ENCODE data around the gene C1QTNF4.
A peak's percentile ranks its signal among the peaks of the same experiment; 100 is the strongest.
"Not testable (repeated sequence)": the region's sequence is repeated elsewhere in the genome, so short reads cannot be mapped to it uniquely, and the experiment has no call there.

The C1QTNF4 gene

GRCh38 chr11:47593934-47594855 is at the start of gene C1QTNF4:
TSS of gene C1QTNF4 (minus strand) at chr11:47594411. CDS start at chr11:47590810, 3,601 bp downstream.
- DNase-seq = no peak

DNA sequence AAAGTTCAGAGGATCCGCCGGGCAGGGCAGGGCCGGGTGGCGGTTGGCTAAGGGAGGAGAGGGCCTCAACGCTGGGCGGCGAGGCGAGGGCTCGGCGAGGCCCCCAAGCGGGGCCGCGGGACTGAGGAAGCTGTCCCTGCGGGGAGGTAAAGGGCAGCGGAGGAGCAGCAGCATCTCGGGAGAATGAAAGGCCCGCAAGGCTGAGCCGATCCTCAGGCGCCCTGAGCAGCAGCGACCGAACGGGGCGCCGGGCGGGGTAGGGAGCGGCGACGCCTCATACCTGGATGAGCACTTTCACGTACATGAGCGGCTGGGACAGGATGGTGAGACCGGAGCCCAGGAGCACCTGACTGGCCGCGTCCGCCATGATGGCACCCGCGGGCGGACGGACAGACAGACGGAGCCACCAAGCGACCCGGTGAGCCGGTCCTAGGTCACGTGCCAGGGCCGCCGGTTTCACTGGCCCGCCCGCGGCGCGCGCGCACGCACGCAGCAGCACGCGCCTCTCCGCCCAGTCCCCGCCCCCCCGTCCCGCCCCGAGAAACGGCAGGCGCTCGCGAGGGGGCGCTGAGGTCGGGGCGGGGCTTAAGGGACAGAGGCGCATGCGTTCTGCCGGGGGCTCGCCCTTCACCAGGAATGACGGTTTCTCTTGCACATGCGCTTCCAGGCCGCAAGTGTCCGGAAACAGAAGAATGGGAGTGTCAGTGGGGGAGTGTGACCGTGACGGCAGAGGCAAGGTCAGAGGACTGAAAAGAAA is 48.1 kb upstream of the C1QTNF4 start, which contains the start of gene MTCH2:
MTCH2 (minus strand) TSS at position 461 of the 757 bp plus-strand sequence; CDS start at position 367, 94 bp downstream.
- DNase-seq = peak; percentile 95

GRCh38 chr11:47641600-47642098 is 47.4 kb upstream of the C1QTNF4 start:
- DNase-seq = no peak

DNA sequence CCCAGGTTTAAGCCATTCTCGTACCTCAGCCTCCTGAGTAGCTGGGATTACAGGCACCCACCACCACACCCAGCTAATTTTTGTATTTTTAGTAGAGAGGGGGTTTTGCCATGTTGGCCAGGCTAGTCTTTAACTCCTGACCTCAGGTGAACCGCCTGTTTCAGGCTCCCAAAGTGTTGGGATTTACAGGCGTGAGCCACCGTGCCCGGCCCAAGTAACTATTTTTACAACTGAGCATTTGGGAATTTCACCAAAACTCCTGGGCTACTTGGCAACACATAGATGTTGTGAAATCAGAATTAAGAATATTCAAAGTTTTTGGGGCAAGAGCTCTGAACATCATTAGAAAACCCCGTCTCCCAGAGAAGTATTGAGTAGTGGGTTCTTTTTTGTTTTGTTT is 46.3 kb upstream of the C1QTNF4 start:
- DNase-seq = not testable (repeated sequence)

GRCh38 chr11:47636331-47636730 is 42.1 kb upstream of the C1QTNF4 start:
- not testable (repeated sequence) for DNase-seq

- no peak for DNase-seq
Observed at GRCh38 chr11:47631473-47631872, 37.3 kb upstream of the C1QTNF4 start.

- DNase-seq = no peak
Observed at GRCh38 chr11:47628026-47628425, 33.8 kb upstream of the C1QTNF4 start.

- no peak for DNase-seq
Observed at GRCh38 chr11:47626234-47626633, 32.0 kb upstream of the C1QTNF4 start.

DNA sequence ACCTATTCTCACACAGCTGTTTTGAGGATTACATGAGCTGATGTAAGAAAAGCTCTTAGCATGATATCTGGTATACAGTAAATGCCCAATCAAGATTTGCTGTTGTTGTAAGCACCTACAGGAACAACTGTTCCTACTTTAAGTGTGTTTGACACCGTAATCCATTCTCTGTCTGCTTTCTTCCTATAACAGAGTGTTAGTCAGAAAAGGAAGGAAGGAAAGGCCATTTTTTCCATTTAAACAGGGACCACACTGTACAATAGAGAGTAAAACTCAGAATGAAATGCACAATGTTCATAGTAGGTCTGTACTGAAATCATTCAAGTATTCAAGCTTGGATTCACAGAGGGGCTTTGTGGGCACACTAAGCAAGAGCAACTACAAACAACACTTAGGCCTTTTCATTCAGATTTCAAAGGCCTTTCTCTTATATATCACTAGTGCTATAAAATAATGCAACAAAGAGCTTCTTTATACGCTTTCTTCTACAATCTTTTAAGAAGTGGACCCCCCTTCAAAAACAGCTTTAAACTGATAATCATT is 26.7 kb upstream of the C1QTNF4 start:
- DNase-seq = no peak

- no peak for DNase-seq
Observed at GRCh38 chr11:47617417-47617809, 23.2 kb upstream of the C1QTNF4 start.

- DNase-seq = no peak
Observed at GRCh38 chr11:47616726-47617416, 22.7 kb upstream of the C1QTNF4 start.

DNA sequence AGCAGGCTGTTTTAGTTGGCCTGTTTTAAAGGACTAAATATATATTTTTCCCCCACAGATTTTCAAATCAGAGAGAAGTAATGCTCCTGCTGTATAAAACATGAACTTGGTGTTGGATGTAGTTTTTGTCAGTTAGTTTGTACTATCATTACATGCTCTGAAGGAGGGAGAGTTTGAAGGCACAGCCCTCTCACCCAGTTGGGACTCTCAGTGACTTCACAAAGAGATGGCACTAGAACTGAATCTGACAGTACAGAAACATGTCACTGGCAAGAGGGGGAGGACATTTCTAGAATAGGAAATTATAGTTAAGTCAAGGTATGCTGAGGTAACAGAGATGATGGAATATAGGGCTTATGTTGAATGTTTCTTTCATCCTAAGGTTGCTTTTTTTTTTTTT is 21.0 kb upstream of the C1QTNF4 start:
- no peak for DNase-seq

- DNase-seq = no peak
Observed at GRCh38 chr11:47611348-47611794, 17.2 kb upstream of the C1QTNF4 start.

- DNase-seq = no peak
Observed at GRCh38 chr11:47609675-47610074, 15.5 kb upstream of the C1QTNF4 start.

DNA sequence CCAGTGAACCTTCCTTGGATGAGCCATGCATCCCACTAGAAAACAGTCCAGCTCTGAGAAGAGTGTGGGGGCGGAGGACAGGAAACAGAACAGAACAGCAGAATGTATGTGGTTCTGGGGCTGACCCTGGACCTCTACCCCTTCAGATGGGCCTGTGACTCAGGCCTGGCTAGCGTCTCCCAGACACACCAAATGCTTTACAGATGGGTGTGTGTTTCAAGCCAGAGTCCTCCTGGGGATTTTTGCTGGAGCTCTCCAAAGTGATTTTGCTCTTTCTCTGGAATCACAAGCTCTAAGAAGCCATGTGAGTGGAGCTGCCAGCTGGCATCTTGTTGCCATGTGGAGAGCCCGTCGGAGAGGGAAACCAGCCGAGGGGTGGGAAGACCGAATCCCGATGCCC is 13.2 kb upstream of the C1QTNF4 start:
- DNase-seq = no peak

- DNase-seq = no peak
Observed at GRCh38 chr11:47606731-47607130, 12.5 kb upstream of the C1QTNF4 start.

DNA sequence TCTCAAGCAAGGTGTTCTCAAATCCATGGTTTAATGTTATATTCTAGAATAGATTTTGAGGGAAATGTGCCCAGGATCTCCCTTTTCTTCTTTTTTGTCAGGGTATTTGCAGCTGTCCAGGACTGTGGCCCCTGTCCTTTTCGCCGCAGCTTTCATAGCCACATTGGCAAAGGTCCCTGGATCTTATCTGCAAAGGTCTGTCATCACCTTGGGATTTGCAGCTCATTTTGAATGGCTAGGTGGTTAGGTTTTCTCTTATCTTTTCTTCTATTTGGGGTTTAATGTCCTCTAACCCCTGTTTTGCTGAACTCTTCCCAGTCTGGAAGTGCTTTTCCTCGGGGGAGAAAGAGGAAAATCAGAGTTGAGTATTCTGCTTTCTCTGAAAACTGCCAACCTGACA is 11.7 kb upstream of the C1QTNF4 start:
- DNase-seq = no peak

- DNase-seq = no peak
Observed at GRCh38 chr11:47603295-47603694, 9.1 kb upstream of the C1QTNF4 start.

DNA sequence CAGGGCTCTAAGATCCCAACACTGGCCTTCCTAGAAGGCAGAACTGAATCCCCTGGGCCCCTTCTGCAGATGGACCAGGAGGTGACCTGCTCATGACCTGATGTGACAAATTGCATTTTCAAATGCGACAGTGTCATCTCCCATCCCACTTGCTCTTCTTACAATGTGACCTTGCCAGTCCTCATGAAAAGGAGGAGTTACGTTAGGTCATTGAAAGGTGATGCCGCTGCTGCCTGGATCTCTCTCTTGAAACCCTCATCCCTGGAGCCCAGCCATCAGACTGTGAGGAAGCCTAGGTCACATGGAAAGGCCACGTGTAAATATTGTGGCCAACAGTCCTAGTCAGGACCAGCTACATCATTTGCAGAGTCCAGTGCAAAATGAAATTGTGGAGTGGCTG is 5.7 kb upstream of the C1QTNF4 start:
- DNase-seq = no peak

DNA sequence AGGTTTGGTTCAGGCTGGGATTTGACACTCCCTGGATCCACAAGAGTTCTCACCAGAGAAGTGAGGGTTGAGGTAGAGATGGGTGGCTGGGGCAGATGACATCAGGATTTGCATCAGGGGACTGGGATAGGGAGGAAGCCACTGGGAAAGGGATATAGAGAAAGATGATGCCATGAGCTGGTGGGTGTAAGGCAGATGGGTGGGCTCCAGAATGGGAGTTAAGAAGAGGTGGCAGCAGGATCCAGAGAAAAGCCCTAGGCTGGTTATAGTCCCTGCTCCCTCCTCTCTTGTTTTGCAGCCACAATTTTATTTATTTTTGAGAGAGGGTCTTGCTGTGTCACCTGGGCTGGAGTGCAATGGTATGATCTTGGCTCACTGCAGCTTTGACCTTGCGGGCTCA is 1.8 kb upstream of the C1QTNF4 start:
- DNase-seq = no peak

DNA sequence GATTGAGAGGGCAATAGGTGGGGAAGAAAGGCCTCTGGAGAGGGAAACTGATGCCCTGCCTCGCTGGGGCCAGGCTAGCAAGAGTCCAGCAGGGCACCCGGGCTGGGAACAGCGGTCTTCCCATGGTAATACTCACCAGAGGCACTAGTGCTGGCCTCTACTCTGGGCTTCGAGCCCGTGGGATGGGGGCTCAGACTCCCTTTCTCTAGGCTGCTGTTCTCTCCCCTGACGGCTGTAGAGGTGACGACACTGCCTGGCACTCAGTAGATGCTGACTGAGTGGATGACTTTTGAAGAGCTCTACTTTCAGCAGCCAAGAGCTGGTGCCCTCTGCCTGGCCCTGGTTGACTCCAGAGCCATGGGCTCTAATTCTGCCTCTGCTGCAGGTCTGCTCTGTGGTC is 818 bp upstream of the C1QTNF4 start:
- DNase-seq = no peak

GRCh38 chr11:47593492-47593933 is 698 bp downstream of the C1QTNF4 start:
- DNase-seq = no peak

DNA sequence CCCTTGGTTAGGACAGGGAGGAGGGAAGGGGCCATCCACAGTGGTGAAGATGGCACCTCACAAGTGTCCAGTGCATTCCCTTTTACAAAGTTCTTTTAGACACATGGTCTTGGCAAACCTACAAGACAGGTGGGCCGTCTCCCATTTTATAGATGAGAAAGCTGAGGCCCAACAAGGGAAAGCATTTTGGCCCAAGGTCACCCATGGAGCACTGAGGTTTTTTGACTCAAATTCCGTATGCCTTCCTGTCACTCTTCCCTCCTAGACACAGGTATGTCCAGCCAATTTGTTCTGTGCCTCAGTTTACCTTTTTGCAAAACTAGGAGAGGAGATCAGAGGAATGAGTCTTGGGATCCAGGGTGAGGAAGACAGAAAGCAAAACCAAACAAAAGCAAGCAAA is 1.2 kb downstream of the C1QTNF4 start:
- DNase-seq = no peak

All from activated effector memory CD4-positive, alpha-beta T cell treated with Interleukin-2 at 50 U/mL for 16 hours (primary cell).